ENCODE results near the gene PCSK5. TPM values are rescaled to one million over a fixed set of nuclear protein-coding genes. Genes with fewer than 3 reads are reported as not detected.
"Not testable (repeated sequence)": the region's sequence is repeated elsewhere in the genome, so short reads cannot be mapped to it uniquely, and the experiment has no call there.

Gene PCSK5
- total RNA-seq, 1 donor from 2014 or later: 3.2 TPM

GRCh38 chr9:75962013-75962661, 71.7 kb downstream of the PCSK5 start:
- DNase-seq (ENCODE audit: low spot score) (peak; percentile 71), ATAC-seq (peak; percentile 85)

DNA sequence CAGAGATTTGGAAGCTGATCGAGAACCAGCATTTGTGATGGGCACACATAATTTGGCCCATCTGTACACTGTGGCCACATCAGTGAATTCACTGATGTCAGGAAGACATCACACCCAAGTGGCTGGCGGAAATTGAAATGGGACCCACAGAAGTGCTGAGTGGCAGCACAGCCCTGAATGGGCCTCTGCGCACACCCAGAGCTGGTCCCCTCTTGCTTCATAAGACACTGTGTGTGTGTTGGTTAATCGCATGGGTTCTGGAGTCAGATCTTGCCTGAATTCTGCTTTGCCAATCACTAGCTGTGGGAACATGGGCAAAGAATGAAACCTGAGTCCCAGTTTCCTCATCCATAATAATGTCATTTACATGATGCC, 72.2 kb downstream of the PCSK5 start:
- ATAC-seq: no peak
- DNase-seq (ENCODE audit: low spot score): no peak

- not testable (repeated sequence) for DNase-seq (ENCODE audit: low spot score); ATAC-seq
Observed at GRCh38 chr9:75963321-75963720, 72.8 kb downstream of the PCSK5 start.

DNA sequence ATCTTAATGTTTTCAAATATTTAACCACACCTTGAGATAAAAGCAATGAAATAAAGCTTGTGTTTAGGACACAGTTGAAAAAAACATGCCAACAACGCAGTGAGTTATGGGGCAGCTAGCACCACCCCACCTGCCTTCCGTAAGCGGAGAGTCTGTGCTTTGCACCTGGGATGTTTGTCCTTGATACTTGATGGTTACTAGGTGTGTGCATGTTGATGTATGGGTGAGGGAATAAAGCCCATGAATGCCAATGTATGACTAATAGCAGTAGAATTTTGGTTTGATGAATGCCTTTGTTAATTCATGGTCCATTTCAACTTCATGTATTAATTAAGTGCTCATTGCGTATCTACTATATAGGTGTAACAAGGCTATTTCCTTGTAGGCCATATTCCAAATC, 74.0 kb downstream of the PCSK5 start:
- no peak for ATAC-seq

DNA sequence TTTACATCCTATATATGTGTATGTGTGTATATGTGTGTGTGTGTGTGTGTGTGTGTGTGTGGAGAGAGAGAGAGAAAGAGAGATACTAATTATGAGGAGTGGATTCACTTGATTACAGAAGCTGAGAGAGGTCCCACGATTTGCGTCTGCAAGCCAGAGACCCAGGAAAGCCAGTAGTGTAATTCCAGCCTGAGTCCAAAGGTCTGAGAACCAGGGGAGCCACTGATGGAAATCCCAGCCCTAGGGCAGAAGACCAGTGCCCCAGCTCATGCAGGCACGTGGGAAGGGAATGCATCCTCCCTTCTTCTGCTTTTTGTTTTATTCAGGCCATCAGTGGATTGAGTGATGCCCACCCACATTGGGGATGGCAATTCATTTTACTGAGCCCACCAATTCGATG, 74.8 kb downstream of the PCSK5 start:
- no peak for DNase-seq (ENCODE audit: low spot score)
- ATAC-seq: no peak

More for the DNA sequence above, 74.0 kb downstream of the PCSK5 start:
- no peak for DNase-seq (ENCODE audit: low spot score)

- ATAC-seq: no peak
- DNase-seq (ENCODE audit: low spot score): no peak
Observed at GRCh38 chr9:75967556-75967955, 77.1 kb downstream of the PCSK5 start.

DNA sequence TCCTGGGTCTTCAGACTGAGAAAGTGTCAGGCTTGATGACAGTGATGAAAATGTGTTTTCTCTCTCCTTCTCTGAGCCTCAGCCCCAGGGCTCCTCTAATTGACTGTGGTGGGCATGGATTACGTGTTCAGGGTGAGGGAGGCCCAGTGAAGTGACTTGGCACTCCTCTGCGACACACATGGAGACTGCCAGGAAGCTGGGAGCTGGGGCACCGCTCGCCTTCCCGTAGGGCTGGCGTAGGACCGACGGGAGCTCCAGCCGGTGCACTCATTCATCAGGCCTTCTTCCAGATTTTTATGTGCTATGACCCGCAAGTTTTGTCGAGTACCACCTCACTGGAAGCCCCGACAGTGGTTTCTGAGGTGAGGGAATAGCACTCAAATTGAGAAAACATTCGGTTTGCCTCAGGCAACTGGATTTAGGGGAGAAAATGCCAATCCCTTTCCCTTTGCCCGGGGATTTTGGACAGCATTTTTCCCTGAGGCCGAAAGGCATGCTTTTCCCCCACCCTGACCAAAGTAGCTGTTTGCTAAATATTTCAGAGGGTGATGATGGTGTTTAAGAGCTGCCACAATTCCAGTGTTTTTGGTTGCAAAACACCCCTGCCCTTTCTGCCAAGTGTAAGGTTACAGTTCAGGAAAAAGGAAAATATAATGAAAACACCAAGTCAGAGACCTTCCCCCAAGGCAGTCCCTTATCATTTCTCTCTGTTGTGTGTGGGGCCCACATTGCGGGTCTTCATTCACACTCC, 83.7 kb downstream of the PCSK5 start:
- peak; percentile 52 for DNase-seq (ENCODE audit: low spot score)

DNA sequence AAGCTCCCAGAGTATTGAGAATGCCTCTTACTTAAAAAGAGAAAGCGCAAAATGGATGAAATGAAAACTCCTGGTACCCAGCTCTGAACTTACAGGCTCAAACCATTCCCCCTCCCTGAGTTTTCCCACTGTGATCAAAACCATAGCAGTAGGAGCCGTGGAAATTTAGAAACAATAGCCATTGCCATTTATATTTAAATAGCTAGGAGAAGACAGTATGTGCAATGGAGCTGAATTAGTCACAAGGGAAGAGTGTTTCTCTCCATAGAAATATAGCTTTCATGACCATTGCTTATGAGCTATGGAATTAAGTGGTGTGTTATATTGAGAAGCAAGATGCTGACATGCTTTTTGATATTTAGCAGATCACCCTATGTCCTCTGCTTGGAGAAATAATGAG, 84.6 kb downstream of the PCSK5 start:
- DNase-seq (ENCODE audit: low spot score) (no peak), ATAC-seq (no peak)

More for the DNA sequence above, 83.7 kb downstream of the PCSK5 start:
- ATAC-seq: peak; percentile 89

DNA sequence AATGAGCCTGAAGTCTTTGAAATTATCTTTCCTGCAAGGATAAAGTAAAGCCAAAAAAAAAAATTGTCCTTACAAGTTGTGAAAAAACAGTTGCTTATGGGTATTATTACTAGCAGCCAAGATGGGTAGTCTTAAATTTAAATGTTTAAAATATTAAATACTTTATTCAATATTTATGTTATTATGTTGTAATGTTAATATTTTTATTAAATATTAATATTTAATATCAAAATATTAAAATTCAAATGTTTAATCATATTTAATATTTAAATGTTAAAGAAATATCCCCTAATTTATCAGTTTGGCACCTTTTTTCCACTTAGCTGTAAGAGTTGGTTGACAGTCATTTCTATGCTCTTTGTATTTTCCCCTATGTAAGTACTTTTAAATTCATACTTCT, 86.1 kb downstream of the PCSK5 start:
- DNase-seq (ENCODE audit: low spot score) (no peak), ATAC-seq (no peak)

GRCh38 chr9:75979362-75979761, 88.9 kb downstream of the PCSK5 start:
- ATAC-seq: peak; percentile 95

GRCh38 chr9:75983319-75984045, 93.0 kb downstream of the PCSK5 start:
- ATAC-seq (no peak), DNase-seq (ENCODE audit: low spot score) (no peak)

More at GRCh38 chr9:75979362-75979761, 88.9 kb downstream of the PCSK5 start:
- DNase-seq (ENCODE audit: low spot score): no peak

- ATAC-seq (no peak), DNase-seq (ENCODE audit: low spot score) (no peak)
Observed at GRCh38 chr9:75985515-75985914, 95.0 kb downstream of the PCSK5 start.

DNA sequence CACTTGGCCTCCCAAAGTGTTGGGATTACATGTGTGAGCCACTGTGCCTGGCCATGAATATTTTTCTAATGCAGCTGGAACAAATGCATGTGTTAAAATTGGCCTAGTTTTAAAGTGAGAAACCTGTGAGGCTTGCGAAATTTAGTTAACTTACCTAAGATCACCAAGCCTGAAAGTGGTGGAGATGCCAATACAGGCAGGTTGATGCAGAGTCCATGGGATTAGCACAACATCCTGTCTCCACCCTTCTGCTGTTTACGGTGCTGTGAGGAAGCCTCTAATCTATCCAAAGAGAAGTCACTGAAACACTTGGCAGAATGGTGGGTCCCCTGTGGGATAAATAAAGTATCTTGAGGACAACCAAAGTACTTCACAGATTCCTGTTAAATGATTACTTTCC, 98.2 kb downstream of the PCSK5 start:
- ATAC-seq (no peak), DNase-seq (ENCODE audit: low spot score) (no peak)

DNA sequence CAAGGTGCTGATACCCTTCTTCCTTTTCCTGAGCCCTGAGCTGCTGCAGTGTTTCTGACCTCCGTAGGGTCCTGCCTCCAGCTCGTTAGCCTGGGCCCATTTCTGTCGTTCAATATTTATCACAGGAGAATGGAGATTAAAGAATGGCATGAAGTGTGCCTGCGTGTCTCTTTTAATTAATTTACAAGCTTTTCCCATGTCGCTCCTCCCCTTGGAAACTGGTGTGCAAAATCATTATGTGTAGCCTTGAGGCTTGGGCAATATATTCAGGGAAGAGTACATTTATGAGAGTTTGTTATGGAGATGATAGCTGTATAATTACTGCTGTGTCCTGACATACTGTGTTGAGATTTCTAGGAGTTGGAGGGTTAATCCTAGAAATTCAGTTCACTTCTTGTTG, 99.7 kb downstream of the PCSK5 start:
- DNase-seq (ENCODE audit: low spot score): no peak

GRCh38 chr9:75990576-75991304, 100.3 kb downstream of the PCSK5 start:
- no peak for ATAC-seq
- DNase-seq (ENCODE audit: low spot score): no peak

More for the DNA sequence above, 99.7 kb downstream of the PCSK5 start:
- no peak for ATAC-seq

DNA sequence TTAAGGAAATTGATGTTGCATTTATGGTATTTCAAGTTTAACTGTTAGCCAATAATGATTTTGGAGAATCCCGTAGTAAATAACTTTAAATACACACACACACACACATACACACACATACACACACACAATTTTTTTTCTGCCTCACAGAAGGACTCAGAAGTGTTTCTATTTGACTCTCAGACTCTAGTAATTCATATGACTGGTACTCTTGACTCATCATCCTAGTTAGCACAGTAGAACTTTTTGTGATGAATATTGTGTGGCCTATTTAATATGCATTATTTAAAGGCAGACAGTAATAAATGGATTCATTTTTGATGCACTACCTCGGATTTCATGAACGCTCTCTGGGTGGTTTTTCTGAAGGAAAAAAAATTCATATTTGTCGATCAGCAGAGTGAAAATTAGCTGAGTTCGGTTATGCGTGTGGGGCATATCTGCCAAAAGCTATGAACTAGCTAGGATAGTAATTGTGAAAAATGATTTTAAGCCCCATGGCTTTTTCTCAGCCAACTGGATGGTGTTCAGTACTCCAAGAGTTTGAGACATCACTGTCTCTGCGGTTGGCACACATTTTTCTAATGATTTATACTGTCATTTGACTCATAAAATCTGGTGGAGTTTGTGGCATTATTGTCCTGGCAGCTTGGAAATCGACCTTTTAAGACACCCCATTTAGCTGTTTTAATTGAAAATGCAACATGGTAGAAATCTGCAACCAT, 102.2 kb downstream of the PCSK5 start:
- DNase-seq (ENCODE audit: low spot score) (no peak), ATAC-seq (no peak)

- DNase-seq (ENCODE audit: low spot score) (no peak), ATAC-seq (no peak)
Observed at GRCh38 chr9:75993434-75993833, 103.0 kb downstream of the PCSK5 start.

- ATAC-seq (no peak), DNase-seq (ENCODE audit: low spot score) (no peak)
Observed at GRCh38 chr9:75995066-75995465, 104.6 kb downstream of the PCSK5 start.

GRCh38 chr9:75996726-75997125, 106.3 kb downstream of the PCSK5 start:
- ATAC-seq: peak; percentile 94
- DNase-seq (ENCODE audit: low spot score): no peak

DNA sequence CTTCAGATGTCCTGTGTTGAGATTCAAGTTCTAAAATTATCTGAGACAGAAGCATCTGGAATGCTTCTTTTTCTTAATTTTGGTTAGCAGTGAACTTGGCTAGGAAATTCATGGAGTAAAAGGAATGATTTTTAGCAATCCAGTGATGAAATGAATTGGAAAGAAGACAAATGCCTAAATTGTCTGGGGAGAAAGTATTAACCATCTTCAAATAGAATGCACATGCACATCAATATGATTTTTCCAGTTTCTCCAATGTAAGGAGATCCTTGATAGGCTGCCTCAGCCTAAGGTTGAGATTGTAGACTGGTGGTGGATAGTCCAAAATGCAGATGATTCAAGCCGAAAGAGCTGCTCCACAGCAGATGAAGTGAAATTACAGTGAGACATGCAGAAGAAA, 106.7 kb downstream of the PCSK5 start:
- ATAC-seq (no peak), DNase-seq (ENCODE audit: low spot score) (no peak)

Data from left lobe of liver (tissue), 2 donors.